DMS53 treated with DMSO at 0.1 percent for 48 hours (cell line): ENCODE measurements around the gene ARRDC4.

Experiments used
- DNase-seq: peaks from one replicate; lab custom pipeline; 2025; ENCODE audit not compliant: unreplicated experiment; lab: John Stamatoyannopoulos, UW

ARRDC4 gene

GRCh38 chr15:97995881-97996603 lies 35.5 kb downstream of the ARRDC4 start:
- no peak for DNase-seq

DNA sequence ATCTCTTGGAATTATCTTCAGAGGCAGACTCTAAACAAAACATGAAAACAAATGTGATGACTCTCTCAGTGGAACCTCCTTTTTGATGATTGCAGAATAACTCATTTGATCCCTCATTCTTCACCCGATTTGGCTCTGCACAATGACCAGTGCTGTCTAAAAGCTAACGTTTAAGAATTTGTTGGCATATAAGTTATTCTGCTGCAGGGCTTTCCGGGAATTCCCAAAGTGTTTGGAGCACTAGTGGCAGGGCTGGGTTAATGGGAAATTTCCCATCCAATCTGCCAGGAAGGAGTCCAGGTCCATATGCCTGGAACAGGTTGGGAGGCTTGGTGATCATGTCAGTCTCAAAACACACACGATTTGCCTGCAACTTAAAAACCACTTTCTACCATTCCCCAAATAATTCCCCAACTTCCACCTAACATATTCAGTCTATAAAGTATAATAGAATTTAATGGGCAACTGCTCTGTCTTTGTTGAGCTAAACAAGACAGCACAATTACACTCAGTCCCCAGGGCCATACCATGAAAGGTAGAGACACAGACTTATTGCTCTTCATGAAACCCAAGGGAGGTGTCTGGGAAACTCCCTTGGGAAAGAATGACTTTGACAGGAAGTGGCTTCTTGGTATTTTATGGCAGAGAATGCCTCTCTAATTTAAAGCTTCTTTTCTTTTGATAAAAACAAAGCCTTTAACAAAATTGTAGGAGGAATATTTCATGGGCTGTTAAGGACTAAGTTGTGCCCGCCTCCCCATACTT lies 38.0 kb downstream of the ARRDC4 start:
- DNase-seq, result no peak

GRCh38 chr15:98000249-98001203 lies 40.0 kb downstream of the ARRDC4 start:
- no peak for DNase-seq

GRCh38 chr15:98001663-98002194 lies 41.2 kb downstream of the ARRDC4 start:
- DNase-seq, result no peak

DNA sequence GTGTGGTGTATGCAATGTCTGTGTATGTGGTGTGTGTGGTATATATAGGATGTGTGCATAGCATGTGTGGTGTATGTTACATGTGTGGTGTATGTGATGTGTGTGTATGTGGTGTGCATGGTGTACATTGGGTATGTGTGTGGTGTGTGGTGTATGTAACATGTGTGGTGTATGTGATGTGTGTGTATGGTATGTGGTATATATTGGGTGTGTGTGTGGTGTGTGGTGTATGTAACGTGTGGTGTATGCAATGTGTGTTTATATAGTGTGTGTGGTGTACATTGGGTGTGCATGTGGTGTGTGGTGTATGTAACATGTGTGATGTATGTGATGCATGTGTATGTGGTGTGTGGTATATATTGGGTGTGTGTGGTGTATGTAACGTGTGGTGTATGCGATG lies 41.9 kb downstream of the ARRDC4 start:
- DNase-seq, result no peak

GRCh38 chr15:98002866-98003265 lies 42.4 kb downstream of the ARRDC4 start:
- no peak for DNase-seq

DNA sequence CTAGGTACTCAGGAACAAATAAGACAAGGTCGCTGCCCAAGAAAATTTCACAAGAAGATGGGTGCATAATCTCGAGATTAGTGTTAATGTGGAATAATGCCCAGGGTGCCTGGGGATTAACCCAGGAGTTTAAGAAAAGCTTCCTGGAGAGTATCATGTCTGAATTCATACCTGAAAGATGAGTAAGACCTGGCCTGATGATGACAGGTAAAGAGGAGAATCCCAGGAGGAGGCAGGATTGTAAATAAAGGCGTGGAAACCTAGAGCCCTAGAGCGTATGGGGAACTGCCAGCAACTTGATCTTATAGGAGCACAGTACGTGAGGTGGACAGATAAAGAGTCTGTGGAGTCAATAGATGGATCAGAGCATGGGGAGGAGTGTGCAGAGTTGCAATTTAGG lies 43.0 kb downstream of the ARRDC4 start:
- DNase-seq, result no peak

- no peak for DNase-seq
These were observed 43.5 kb downstream of the ARRDC4 start for GRCh38 chr15:98003996-98004395.

- DNase-seq, result no peak
These were observed 45.2 kb downstream of the ARRDC4 start for GRCh38 chr15:98005659-98006058.

- DNase-seq, result no peak
These were observed 48.7 kb downstream of the ARRDC4 start for GRCh38 chr15:98009169-98009568.

DNA sequence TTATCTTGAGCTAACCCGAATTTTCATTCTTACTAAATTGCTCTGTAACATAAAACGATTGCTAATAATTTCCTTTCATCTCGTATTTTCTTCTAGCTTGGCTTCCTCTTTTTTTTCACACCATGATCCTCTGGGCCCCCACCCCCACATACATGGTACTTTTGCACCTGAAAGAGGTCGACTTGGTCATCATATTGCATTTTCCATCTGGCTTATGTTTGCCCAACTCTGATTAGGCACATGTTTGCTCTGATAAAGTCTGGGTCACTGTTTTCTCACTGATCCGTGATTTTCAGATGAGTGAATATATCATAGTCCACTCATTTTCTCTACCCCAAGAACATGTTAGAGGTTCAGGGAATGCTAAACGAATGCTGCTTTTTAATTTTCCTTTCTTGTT lies 49.5 kb downstream of the ARRDC4 start:
- DNase-seq, result no peak

DNA sequence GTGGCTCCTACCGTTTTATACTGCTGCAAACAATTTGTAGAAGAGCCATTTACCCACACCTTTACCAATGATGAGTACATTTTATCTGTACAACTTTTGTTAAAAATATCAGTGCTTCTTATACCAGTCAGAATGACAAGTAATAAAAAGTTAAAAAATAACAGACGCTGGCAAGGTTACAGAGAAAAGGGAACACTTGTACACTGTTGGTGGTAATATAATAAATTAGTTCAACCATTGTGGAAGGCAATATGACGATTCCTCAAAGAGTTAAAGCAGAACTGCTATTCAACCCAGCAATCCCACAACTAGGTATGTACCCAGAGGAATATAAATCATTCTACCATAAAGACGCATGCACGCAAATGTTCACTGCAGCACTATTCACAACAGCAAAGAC lies 51.9 kb downstream of the ARRDC4 start:
- no peak for DNase-seq

- no peak for DNase-seq
These were observed 53.1 kb downstream of the ARRDC4 start for GRCh38 chr15:98013631-98014030.

DNA sequence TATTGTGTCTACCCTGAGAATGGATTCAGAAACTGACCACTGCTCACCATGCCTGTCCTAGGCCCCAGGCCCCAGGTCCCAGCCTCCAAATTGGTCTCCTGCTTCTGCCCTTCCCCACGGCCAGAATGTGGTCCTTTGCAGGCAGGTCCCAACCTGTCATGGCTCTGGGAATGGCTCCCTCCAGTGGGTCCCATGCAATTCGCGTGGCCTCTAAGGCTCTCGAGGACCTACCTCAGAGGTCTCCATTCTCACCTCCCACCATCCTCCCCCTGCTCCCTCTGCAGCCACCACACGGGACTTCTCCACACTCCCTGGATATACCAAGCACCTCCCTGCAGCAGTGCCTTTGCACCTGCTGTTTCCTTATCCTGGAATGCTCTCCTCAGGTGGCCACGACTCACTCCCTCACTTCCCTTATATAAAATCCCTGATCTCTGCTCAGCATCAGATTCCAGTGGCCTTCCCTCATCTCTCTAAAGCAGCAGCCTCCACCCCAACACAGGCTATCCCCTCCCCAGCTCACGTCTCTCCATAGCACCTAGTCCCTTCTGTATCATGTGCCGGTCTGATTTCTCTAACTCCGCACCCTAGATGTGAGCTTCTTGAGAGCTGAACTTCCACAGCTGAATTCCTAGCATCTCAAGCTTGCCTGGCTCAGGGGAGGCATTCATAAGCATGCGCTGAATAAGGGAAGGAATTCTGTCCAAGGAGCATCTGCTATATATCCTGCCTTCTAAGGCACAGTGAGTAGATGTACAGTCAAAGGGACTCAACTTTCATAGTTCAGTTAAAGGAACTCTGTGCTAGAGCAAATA lies 56.9 kb downstream of the ARRDC4 start:
- DNase-seq, result no peak

- DNase-seq, result no peak
These were observed 58.4 kb downstream of the ARRDC4 start for GRCh38 chr15:98018761-98019351.
